ENCODE results near the gene C1QTNF9.
"Not testable (repeated sequence)": the region's sequence is repeated elsewhere in the genome, so short reads cannot be mapped to it uniquely, and the experiment has no call there.

The C1QTNF9 gene

DNA sequence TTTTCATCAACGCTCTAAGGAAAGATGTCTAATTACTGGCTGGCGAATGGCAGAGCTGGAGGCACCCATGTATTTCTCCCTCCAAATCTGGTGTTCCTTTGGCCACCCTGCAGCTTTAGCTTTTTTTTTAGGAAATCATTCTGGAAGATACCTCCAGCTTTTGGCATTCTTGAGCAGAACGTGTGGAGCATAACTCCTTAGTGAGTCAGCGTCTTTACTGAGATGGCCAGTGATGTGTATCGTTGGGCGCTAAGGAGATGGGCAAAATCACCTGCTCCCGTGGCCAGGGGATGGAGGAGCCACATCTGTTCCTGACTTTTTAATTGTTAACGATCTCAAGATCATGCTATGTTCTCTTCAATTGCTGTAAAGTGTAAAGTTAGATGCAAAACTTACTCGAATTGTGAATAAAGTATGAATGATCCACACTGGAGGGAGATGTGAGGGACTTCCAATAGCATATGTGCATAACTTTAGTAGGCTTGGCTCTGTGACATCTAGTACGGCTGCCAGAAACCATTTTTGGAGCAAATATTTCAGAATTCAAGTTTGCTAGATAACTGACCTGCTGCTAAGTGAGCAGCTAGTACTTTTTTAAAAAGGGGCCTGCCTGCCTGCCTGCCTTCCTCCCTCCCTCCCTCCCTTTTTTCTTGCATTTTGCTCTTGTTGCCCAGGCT lies 24.4 kb upstream of the C1QTNF9 start:
- no peak for DNase-seq

DNA sequence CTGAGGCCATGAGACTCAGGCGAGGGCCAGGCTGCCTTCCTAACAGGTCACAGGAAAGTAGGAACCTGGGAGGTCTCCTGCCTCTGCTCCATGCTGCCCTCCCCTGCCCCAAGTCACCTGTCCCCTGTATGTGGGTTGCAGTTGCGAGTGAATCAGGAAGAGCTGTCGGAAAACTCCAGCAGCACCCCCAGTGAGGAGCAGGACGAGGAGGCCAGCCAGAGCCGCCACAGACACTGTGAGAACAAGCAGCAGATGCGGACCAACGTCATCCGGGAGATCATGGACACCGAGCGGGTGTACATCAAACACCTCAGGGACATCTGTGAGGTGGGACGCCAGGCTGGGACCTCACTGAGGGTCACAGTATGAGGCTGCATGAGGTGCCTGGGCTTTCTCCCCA lies 22.8 kb upstream of the C1QTNF9 start:
- DNase-seq, result no peak

DNA sequence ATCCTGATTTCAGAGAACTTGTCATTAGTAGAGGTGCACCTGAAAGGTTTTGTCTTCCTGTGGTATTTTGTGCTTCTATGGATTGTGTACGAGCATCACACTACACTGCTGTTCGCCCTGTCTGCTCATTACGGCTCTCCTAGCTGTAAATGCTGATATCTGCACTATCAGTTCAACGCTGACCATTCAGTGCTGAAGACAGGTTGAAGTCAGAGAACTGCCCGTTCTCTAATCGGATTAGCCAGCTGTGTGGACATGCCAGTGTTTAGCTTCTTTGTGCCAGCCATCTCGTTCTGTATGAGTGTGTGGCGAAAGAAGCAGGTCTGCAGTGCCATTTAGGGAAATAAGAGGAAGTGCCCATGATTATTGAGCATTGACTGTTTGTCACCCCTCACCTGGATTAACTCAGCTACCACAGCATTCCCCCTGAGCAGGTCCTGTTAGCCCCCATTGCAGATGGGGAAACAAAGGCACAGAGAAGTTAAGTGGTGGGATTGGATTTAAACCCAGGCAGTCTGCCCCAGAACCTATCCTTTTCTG lies 21.6 kb upstream of the C1QTNF9 start:
- no peak for DNase-seq

DNA sequence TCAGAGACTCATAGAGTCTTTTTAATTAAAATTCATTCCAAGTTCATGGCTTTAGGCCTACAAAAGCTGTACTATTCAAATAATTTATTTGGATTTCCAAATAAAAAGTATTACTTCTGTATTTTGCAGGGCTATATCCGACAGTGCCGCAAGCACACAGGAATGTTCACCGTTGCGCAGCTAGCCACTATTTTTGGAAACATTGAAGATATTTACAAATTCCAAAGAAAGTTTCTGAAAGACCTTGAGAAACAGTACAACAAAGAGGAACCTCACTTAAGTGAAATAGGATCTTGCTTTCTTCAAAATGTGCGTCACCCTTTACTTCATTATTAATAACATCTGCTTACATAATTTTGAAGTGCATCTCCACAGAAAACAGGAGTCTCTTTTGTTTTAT lies 20.5 kb upstream of the C1QTNF9 start:
- no peak for DNase-seq

DNA sequence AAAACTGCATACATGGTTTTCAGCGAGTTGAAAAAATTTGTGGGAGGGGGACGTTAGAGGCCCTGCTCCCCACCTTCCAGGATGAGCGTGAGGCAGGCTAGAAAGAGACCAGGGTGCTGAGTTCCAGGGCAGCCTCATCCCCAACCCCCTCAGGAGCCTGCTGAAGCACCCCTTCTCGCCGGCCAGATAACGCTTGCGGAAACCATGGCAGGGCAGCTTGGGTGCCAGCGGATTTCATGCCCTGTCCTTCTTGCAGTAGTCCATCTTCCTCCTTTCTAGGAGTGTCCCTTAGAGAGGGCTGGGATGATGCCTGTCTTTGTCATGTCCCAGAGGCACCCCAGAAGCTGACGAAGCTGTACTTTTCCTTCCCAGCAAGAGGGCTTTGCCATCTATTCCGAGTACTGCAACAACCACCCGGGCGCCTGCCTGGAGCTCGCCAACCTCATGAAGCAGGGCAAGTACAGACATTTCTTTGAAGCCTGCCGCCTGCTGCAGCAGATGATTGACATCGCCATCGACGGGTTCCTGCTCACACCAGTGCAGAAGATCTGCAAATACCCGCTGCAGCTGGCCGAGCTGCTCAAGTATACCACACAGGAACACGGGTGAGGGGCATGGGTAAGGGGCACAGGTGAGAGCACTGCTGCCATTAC lies 19.0 kb upstream of the C1QTNF9 start:
- no peak for DNase-seq

DNA sequence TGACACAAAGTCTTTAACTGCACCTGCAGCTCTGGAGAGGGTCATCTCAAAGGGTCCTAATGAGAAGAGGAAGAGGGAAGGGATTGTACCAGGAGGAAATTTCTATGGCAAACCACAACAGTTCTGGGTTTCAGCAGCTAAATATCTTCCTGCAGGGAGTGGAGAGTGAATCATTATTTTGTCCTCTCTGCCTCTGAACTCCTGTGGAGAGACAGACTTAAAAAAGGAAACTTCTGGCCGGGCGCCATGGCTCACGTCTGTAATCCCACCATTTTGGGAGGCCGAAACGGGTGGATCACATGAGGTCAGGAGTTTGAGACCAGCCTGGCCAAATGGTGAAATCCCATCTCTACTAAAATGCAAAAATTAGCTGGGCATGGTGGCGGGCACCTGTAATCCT lies 16.9 kb upstream of the C1QTNF9 start:
- DNase-seq, result no peak

DNA sequence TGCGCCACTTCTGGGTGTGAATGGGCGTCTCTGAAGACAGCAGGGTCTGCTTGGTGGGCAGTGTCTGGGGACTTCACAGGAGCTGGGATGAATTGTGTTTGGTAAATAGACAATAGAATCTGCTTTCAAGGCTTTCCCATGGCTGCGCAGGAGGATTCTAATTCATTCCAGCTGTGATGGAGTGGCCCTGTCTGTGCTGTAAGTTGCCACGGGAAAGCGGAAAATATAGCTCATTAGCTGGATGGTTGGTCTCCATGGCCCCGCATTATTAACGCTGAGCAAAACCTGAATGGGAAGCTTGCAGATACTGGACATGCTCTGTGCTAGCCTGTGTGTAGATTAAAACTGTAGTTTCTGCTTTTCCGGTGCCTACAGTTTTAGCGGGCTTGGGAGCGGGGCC lies 15.6 kb upstream of the C1QTNF9 start:
- DNase-seq, result no peak

DNA sequence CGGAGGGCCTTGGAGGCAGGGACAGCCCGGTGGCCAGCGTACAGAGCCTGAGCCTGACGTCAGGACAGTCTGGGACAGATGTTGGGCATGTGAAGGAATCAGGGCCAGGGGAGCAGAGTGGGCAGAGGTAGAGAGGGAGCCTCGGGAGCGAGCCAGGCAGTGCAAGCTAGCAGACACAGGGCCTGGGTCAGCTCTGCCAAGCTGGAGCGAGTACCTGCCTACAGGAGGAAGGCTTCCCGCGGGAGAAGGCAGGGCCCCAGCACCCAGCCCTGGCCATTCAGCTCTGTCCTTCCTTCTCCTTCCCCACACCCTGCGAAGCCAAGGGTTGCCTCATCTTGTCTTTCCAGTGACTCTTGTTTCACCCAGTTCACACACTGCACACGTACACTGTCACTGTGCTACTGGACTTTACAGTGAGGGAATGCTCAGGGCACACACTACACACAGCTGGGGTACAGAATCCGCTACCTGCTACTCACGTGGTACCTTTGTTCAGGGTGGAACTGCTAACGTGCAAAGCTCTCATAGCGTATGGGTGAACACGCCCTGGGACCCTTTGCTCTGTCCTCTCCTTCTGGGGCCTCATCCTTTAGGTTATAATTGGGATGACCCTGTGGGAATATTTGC lies 9.8 kb upstream of the C1QTNF9 start:
- DNase-seq, result no peak

DNA sequence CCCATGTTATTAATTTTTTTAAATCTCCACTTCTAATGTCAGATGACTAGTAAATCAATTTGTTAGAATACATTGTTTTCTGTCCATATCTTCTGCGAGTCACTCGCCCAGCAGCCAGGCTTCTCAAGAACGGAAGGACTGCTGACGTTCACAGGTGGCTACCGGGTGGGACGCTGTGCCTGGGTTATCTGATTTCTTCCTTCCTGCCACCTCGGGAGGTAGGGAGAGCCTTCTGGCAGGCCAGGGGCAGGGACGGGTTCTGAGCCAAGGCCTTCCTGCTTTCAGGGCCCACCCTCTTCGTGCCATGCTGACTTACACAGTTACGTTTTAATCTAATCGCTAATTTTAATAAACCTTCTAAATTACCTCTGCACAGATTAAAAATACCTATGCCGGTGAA lies 7.9 kb upstream of the C1QTNF9 start:
- no peak for DNase-seq

DNA sequence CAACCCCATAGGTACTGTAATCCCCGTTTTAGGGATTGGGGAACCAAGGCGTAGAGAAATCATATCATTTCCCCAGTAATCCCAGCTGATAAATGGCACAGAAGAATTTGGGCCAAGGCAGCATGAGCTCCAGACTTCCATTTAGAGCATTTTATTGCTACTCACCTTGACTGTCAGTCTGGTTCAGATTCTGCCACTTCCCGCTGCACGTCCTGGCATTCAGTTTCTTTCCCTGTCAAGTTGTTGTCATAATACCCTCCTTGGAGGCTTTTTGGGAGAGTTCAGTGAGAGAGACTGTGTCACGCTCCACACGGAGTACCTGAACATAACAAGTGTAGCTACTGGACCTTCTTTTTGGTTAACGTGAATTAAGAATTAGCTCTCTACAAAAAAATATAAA lies 7.5 kb upstream of the C1QTNF9 start:
- no peak for DNase-seq

DNA sequence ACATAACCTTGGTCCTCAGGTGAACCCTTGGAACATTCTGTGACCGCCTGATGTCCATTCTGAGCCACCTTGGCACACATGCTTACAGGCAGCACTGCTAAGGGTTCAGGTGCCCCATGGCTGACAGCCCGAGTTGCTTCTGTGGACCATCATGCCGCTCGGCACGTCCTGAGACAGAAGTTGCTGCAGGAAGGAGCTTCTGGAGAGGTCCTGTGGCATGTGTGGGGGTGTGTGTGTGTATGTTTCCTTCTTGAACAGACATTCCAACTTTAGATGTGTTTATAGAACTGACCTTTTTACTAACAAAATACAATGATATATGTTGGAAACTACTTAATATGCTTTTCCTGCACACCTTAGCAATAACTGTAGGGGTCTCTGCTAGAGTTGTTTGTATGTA lies 4.8 kb upstream of the C1QTNF9 start:
- DNase-seq, result no peak

DNA sequence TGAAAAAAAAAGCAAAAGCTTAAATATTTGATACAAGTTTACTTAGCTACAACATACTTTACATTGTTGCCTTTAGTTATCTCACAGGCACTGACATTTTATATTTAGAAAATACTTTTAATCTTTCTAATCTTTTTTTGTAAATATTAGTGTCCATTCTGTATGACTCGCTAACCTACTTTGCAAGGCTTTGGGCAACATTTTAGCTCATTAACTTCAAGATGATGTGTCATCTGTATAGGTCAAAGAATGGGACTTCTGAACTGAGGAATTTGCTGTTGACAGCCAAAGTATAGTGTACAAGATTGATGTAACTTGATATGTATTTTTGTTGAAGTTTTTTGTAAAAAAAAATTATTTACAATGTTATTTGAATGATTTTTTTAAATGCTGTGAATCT lies 2.7 kb upstream of the C1QTNF9 start:
- DNase-seq, result no peak

DNA sequence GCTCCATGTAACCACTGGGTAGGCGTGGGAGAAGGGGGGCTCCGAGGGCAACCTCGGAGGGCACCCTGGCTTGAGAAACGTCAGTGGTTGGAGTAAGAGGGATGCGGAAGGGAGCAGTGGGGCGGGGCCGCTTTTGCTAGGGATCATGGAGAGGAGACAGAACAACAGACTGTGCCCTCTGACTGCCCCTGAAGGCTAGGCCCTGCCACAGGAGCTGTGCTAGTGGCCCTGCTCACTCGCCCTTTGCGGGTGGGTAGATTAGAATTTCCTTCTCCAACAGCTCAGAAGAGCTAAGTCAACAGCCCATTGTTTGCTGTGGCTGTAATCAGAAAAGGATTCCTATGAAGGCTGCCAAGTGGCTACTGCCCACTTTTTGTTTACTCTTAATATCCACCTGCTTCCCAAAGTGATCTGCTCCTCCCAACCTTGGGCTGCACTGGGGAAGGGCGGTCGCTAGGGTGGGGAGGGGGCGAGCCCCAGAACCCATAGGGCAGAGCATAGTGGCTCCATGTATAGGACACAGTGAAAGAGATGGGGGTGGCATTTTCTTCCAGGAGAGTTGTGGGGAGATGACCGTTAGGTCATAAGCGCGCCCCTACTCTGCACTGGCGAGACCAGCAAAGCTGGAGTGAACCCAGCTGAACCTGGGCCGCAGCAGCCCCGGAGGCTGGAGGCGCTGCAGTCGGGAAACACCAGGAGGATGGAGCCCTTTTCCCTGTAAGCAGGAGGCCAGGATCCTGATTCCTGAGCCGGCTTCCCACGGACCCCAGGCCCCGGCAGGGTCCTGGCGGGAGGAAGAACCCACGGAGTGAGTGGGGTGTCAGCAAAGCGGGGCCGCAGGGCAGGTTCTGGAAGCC lies 1.9 kb upstream of the C1QTNF9 start:
- DNase-seq, result no peak

DNA sequence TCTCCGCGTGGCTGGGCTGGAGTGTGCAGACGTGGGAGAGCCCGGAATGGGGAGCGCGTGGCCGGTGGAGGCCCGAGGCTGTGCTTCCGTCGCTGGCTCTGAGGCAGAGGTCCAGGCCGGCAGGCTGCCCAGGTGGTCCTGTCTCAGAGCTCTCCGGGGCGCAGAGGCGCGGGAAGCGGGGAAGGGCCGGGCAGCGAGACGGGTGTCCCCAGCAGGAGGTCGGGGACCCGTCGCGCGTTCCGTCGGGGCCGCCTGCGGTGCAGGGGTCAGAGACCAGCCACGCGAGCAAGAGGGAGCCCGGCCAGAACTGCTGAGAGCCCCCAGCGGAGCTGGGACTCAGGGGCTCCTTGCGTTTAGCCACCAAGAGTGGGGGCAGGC lies 1.3 kb upstream of the C1QTNF9 start:
- no peak for DNase-seq

DNA sequence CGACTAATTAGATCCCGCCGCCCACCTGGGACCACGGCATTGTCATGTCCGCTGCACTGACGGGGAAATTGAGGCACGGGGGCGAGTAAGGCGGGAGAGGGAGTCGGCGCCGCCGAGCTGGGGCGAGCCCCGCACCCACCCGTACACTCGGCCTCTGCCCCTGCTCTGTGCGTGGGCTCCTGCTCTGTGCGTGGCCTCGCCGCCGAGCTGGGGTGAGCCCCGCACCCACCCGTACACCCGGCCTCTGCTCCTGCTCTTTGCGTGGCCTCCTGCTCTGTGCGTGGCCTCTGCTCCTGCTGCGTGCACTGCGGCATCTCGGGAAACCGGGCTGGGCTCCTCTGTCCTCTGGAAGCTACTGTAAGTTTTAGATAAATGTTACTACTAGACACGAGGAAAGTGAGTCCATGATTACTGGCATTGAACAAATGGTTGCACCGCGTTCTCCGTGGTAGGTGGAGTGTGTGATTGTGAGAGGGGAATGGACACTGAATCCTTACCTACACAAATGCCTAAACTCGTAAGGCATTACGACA lies 826 bp upstream of the C1QTNF9 start:
- no peak for DNase-seq

DNA sequence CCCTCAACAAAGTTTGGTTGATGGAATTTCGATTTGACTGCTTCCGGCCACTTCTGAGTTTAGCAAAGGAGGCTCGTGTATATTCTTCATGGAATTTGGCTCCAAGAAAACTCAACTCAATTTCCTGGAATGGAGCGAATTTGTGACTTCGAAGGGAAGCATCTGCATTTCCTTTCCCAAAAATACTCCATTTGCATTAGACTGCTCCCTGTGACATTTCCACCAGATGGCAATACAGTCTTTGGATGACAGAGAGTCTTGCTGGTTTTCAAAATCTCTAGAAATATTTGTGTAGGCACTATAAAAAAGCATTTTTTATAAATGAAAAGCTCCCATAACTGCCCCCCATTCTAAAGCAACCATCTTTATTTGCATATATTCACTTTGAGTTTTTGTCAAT lies 4.1 kb downstream of the C1QTNF9 start:
- no peak for DNase-seq

DNA sequence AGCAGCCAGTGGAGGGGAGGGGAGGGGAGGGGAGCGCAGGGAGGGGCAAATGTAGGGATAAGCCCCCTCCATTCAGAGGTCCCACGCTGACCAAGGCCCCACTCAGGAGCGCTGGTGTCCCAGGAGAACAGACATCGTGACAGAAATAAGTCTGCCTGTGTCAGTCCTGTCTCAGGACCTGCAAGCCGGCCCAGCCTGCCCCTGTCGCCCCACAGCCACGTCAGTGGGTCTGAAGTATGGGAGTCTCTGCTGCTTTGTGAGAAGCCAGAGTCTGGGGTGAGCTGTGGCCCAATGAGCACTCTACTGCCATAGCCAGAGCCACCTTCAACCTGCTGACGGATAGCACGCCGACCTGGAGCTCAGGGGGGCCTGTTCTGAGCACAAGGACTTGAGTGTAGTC lies 8.5 kb downstream of the C1QTNF9 start:
- DNase-seq, result not testable (repeated sequence)

DNA sequence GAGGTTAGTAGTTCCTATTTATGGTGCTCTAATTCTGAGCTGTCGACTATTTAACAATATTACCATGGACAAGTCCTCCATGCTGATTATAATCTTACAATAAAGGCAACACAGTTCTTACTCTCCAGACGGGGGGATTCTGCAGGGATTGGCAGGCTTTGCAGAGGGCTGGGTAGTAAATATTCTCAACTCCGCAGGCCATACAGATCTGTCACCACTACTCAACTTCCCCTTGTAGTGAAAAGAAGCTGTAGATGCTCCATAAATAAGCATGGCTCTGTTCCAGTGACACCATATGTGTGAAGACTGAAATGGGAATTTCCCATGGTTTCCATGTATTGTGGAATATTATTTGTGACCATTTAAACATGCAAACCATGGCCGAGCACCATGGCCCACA lies 9.5 kb downstream of the C1QTNF9 start:
- DNase-seq, result not testable (repeated sequence)

DNA sequence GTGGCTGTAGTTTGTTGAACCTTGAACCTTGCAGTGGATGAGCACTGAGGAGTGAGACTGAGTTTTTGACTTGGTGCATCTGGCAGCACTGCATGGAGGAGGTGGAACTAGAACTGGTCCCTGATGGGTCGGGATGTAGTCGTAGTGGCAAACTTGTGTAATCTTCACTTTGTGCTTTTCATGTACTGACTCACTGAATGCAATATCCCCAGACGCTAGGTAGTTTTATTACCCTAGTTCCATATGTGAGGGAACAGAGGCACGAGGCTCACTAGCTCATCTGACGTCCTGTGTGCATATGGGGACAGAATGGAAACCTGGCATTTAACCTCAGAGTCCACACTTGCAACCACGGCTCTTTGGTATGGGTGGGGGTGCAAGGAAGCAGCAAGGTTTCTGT lies 10.3 kb downstream of the C1QTNF9 start:
- DNase-seq, result not testable (repeated sequence)

DNA sequence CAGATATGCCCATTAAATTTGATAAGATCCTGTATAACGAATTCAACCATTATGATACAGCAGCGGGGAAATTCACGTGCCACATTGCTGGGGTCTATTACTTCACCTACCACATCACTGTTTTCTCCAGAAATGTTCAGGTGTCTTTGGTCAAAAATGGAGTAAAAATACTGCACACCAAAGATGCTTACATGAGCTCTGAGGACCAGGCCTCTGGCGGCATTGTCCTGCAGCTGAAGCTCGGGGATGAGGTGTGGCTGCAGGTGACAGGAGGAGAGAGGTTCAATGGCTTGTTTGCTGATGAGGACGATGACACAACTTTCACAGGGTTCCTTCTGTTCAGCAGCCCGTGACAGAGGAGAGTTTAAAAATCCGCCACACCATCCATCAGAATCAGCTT lies 12.0 kb downstream of the C1QTNF9 start:
- DNase-seq, result not testable (repeated sequence)

DNA sequence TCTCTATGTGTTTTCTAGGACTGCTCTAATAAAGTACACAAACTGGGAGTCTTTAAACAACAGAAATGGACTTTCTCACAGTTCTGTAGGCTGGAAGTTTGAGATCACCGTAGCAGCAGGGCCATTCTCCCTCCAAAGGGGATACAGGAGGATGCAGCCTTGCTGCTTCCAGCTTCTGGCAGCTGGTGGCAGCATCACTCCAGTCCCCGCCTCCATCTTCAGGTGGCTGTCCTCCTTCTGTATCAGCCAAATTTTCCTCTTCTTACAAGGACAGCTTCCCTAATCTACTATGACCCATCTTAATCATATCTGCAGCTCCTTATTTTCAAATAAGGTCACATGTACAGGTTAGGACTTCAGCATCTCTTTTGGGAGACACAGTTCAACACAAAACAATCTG lies 13.1 kb downstream of the C1QTNF9 start:
- not testable (repeated sequence) for DNase-seq

DNA sequence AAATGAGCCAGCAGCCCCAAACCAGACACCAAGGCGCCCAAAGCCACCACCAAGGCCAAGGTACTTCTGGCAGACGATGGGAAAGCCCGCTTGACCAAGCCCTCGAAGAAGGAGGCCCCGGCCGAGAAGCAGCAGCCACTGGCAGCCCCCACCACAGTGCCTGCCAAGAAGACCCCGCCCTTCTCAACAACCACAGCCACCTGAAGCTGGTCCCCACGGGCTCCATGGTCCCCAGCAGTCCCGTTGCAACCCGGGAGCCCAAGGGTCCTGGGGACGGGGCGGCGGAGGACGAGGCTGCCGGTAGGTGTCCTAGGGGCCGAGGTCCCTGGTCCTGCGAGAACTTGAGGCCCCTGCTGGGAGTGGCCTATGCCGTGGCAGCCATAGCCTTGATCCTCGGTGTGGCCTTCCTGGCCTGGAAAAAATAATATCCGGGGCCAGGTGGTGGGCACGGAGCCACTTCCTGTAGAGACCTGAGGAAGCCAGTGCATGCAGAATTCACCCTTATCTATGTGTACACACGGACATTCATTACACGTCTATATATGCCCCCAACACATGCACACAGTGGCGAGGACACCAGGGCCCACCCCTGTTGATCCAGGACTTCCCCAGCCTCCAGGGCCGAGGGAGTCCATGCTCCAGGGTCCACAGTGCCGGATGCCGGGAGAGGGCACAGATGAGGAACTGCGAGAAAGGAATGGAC lies 13.8 kb downstream of the C1QTNF9 start:
- DNase-seq, result no peak

DNA sequence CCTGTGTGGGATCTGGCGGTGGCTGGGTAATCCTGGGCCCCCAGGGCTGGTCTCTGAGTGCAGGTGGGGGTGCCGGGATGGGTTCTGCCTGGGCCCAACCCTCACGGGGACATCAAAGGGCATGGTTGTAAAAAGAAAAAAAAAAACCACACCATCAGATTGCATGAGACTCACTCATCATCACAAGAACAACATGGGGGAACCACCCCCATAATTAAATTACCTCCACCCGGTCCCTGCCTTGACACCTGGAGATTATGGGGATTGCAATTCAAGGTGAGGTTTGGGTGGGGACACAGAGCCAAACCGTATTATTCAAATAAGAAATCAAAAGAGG lies 14.3 kb downstream of the C1QTNF9 start:
- no peak for DNase-seq

Measured in activated CD4-positive, alpha-beta T cell treated with anti-CD3 and anti-CD28 coated beads, Interleukin-2, amount 50 U/mL, for 1 hour (primary cell).